GM18498 (cell line): ENCODE measurements around the gene TBC1D14.

Source experiments
- ATAC-seq: cut with Tn5 transposase; IDR thresholded peaks from one replicate; pipeline ENCODE4 v1.9.1; 2021; ENCODE audit warnings: mild to moderate bottlenecking, moderate library complexity; ENCODE audit not compliant: unreplicated experiment

TBC1D14 gene

DNA sequence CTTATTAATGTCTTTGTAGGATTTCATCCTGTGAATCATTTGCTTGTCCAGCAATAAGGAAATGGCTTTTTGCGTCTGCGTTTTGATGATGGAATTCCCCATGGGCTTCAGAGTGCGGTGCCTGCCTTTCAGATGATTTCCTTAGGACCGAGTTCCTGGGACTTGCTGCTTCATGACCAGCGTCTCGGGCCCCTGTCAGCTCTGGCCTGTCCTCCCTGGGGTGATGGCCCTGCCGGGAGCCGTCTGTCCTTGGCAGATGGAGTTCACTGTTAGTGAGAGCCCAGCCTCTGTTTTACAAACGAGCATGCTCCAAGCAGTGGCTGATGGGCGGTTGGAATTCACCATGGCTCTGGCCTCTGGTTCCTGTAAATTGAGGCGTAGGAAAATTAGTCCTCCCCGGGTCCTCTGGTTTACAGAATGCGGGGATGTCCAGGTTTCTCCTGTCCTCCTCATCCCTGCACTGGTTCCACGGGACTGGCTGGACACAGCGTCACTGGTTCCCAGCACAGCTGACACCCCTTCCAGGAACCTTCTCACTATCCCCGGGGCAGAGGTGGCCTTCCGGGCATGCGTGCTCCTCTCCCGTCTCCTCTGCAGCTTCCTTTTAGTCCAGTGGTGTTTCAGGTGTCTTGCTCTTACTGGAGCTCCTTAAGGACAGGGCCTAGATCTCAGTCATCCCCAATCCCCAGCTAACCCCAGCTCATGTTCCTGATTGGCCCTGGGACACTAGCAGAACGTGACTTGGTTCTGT is 34.9 kb downstream of the TBC1D14 start:
- ATAC-seq = no peak

- no peak for ATAC-seq
Observed at GRCh38 chr4:6945052-6945409, 35.4 kb downstream of the TBC1D14 start.

- ATAC-seq = no peak
Observed at GRCh38 chr4:6946497-6946896, 36.9 kb downstream of the TBC1D14 start.

GRCh38 chr4:6948134-6948460 is 38.5 kb downstream of the TBC1D14 start:
- ATAC-seq = no peak

DNA sequence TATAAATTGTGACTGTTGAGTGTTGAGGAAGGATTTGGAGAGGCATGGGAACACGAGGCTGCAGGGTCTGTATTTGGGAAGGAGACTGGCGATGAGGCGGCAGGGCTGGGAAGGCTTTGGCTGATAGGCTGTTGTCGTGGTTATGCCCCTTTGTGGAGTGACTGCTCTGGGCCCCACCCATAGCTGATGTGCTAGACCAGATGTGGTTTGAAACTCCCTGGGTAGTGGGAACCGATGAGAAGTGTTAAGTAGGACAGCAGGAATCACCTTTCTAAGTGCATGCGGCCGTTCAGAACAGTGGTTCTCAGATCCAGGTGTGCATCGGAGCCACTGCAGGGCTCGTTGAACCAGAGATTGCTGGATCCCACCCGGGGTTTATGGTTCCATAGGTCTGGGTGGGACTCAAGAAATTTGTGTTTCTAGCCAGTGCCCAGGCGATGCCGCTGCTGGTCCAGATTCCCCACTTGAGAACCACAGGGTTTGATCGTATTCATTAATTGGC is 42.3 kb downstream of the TBC1D14 start:
- ATAC-seq = no peak

DNA sequence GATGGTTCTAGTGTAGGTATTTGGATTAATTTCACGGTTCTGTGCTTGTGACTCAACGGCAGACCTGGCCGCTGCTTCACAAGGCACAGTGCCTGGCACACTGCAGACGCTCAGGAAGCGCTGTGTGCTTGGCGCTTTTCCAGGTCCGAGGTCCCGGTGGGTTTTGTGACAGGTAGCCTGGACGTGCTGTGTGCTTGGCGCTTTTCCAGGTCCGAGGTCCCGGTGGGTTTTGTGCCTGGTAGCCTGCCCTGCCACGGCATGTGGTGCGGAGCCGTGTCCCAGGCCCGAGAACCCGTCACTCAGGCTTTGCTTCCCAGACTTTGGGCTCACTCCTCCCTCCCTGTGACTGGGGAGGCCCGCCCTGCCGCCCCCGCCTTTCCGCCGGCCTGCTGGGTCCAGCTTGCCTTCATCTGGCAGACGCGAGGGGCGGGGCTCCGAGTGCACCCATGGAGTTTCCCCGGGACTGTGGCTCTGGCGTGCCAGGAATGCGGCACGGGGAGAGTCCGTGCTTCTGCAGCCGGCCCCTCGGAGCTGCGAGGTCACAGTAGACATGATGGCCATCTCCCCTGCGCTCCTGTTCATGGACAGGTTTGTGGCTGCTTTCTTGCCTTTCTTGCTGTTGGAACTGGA is 44.2 kb downstream of the TBC1D14 start:
- no peak for ATAC-seq

DNA sequence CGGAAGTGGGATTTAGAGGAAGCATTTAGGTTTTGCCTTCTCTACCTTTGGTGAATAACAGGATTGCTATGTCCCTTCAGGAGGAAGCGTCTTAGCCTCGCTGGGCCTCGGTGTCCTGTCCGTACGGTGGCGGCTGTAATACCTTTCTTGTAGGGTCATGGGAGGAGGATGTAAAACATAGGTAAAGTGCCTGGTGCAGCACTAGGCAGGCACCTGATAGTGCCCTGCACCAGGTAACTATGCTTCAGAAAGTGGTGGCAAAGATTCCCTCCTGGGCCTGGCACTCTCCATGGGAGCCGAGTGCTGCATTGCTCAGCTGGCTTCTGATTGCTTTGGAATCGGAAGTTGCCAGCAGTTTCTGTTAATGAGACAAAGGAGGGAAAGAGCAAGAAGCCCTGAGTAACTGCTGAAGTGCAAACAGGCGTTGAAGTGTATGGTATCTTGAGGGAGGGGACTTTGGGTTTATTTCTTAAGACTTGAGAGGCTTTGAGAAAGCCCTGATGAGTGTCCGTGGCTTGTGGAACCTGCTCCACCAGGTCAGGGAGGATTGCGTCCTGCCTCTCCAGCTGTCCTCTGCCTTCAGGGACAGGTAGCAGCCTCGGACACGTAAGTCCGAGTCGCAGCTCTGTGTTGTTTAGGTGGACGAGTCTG is 45.8 kb downstream of the TBC1D14 start:
- ATAC-seq = no peak

GRCh38 chr4:6956087-6956433 is 46.4 kb downstream of the TBC1D14 start:
- ATAC-seq = no peak

- no peak for ATAC-seq
Observed at GRCh38 chr4:6956434-6957147, 47.0 kb downstream of the TBC1D14 start.

- no peak for ATAC-seq
Observed at GRCh38 chr4:6957148-6957520, 47.5 kb downstream of the TBC1D14 start.

DNA sequence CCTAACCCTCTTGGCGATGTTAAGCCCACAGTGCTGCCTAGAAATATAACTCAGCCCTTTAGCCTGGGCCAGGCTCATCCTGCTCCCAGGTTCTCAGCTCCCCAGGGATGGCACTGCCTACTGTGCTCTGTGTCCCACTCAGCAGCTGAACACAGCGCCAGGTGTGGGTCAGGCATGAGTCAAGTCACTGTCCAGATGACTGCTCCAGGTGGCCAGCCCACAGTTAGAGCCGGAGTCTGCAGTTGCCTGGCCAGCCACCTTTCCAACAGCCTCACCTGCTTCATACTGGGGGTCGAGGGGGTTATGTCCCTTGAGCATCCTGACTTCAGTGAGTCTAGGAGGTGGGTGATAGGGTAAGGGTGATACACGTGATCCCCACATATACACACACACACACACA is 48.4 kb downstream of the TBC1D14 start:
- no peak for ATAC-seq

DNA sequence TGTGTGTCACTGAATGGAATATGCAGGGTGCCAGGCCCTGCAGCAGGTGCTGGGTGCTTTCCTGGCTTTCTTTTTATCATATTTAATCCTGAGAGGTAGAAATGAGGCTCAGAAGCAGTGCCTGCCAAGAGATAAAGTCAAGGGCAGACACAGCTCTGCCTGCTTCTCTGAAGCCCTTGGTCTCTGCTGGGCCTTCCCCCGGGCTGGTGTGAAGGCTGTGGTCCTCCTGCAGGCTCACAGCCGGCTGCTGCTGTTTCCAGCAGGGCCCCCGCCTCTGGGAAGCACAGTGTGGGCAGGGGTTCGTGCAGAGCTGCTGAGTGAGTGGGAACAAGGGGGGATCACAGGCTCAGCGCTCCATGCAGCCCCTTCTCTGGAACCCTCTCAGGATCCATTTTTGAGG is 49.6 kb downstream of the TBC1D14 start:
- no peak for ATAC-seq

DNA sequence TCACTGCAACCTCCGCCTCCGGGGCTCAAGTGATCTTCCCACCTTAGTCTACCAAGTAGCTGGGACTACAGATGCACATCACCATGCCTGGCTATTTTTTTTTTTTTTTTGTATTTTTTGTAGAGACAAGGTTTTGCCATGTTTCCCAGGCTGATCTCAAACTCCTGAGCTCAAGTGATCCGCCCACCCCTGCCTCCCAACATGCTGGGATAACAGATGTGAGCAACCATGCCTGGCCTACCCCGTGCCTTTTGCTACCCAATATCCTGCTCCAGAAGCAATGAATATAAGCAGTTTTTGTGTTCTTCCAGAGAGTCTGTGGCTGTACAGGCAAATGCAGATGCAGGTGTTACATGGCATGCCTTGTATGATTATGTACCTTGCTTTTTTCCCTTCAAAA is 50.5 kb downstream of the TBC1D14 start:
- ATAC-seq = no peak

DNA sequence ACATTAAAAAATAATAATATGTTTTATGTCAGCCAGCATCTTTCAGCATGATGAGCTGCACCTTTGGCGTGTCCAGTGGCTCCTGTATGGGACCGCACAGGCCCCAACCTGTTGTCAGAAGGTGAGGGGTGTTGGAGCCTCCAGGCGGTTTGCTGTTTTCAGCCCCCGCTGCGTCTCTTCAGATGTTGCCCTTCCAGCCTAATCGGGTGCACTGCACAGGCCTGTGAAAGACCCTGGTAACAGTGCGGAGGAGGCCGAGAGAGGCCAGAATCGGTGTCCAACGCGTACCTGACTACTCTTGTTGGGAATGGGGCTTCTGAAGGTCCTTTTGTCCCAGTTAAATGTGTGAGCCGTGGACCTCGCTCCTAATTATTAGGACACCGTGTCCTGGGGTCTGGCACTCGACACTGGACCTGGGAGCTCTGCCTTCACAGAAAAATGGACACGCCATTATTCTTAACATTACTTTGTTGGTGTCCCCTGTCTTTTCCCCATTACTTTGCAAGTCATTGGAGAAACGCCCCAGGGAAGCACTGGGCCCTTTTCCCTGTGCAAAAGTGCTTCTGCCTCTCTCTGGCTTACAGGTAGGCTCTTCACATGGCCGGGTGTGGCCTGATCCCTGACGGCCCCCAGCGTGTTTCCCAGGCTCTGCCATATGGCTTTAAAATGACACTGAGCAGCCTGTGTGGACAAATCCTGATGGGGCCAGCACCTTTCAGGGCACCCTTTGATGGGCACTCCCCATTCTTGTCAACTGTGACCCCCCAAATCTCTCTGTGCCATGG is 51.2 kb downstream of the TBC1D14 start:
- ATAC-seq = no peak

- ATAC-seq = no peak
Observed at GRCh38 chr4:6961496-6962210, 52.0 kb downstream of the TBC1D14 start.

GRCh38 chr4:6962211-6963041 is 52.8 kb downstream of the TBC1D14 start:
- no peak for ATAC-seq

- ATAC-seq = no peak
Observed at GRCh38 chr4:6963139-6963611, 53.5 kb downstream of the TBC1D14 start.

DNA sequence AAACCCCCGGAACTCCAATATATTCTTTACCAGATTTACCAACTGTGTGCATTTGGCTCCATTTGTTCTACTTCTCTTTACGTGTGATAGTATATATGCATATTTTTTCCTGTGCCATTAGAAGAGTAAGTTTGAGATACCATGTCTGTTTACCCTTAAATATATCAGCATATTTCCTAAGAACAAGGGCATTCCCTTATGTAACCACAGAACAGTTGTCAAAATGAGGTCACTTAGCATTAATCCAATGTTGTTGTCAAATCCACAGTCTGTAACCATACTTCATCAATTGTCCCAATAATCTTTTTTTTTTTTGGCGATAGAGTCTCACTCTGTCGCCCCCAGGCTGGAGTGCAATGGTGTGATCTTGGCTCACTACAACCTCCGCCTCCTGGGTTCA is 55.2 kb downstream of the TBC1D14 start:
- no peak for ATAC-seq

DNA sequence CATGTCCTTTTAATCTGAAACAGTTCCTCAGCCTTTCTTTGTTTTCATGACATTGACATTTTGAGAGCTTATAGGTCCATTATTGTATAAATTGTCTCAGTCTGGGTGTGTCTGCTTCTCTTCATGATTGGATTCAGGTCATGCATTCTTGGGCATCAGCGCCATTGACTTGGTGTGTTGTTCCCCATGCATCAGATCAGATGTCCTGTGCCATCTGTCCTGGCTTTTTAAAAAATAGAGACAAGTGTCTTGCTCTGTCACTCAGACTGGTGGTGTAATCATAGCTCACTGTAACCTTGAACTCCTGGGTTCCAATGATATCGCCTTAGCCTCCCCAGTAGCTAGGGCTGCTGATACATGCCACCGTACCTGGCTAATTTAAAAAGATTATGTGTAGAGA is 55.7 kb downstream of the TBC1D14 start:
- no peak for ATAC-seq
